ENCODE measurements around the gene BFSP2. TPM values are rescaled to one million over a fixed set of nuclear protein-coding genes. Genes with fewer than 3 reads are reported as not detected.
A peak's percentile ranks its signal among the peaks of the same experiment; 100 is the strongest.

Gene BFSP2
- total and polyA plus RNA-seq, 8 donors = 0.68 to 2.7 (median 1.4) TPM; not detected in 5

- Histone ChIP-seq H3K27me3 (no peaks in the 10 kb centered on the region), H3K36me3 (no peaks in the 10 kb centered on the region), H3K4me1 (peaks cover 0 to 10% (median 7%) of the 10 kb centered on the region in 4 donors), H3K9me3 (no peaks in the 10 kb centered on the region), H3K27ac (no peak overlapping the region), H3K4me3 (no peak overlapping the region)
- no peak for TF ChIP-seq POLR2A (IDR thresholded peaks at IDR 0.05)
- TF ChIP-seq EP300 (IDR thresholded peaks at IDR 0.05) = no peak
- TF ChIP-seq, protein P1, sequence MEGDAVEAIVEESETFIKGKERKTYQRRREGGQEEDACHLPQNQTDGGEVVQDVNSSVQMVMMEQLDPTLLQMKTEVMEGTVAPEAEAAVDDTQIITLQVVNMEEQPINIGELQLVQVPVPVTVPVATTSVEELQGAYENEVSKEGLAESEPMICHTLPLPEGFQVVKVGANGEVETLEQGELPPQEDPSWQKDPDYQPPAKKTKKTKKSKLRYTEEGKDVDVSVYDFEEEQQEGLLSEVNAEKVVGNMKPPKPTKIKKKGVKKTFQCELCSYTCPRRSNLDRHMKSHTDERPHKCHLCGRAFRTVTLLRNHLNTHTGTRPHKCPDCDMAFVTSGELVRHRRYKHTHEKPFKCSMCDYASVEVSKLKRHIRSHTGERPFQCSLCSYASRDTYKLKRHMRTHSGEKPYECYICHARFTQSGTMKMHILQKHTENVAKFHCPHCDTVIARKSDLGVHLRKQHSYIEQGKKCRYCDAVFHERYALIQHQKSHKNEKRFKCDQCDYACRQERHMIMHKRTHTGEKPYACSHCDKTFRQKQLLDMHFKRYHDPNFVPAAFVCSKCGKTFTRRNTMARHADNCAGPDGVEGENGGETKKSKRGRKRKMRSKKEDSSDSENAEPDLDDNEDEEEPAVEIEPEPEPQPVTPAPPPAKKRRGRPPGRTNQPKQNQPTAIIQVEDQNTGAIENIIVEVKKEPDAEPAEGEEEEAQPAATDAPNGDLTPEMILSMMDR (IDR thresholded peaks at IDR 0.05) = no peak
- TF ChIP-seq POLR2AphosphoS5 (IDR thresholded peaks at IDR 0.05) = no peak
- intact Hi-C loops (cut with DNase I; ENCODE audit: low total_unique reads) = loop anchor here (5.0 to 10.0 kb wide), 2 partner anchors 346 to 649 kb away; partner anchors contain the start of gene TMEM108
- 79 to 85% (median 83%) methylated on average over 5 of the region's 5 CpGs for WGBS, 5 donors
- no peak for DNase-seq
These were observed 16.1 kb upstream of the BFSP2 start for GRCh38 chr3:133383741-133384140.

GRCh38 chr3:133384331-133385027 is 15.4 kb upstream of the BFSP2 start:
- DNase-seq = peak; percentile 70 to 93
- peaks cover 0 to 10% (median 7%) of the 10 kb centered on the region in 4 donors for H3K4me1 ChIP-seq
- no peak overlapping the region for H3K4me3 ChIP-seq
- intact Hi-C loops (cut with DNase I; ENCODE audit: low total_unique reads) = loop anchor here (5.0 to 10.0 kb wide), 2 partner anchors 347 to 650 kb away; partner anchors contain the start of gene TMEM108
- no peaks in the 10 kb centered on the region for H3K27me3 ChIP-seq
- WGBS, 5 donors = 16 to 28% (median 23%) methylated on average over 7 to 13 of the region's 13 CpGs
- H3K27ac ChIP-seq = no peak overlapping the region
- H3K36me3 ChIP-seq = no peaks in the 10 kb centered on the region
- TF ChIP-seq EP300 (IDR thresholded peaks at IDR 0.05) (no peak), POLR2AphosphoS5 (IDR thresholded peaks at IDR 0.05) (no peak), POLR2A (IDR thresholded peaks at IDR 0.05) (no peak)
- TF ChIP-seq, protein P1 (IDR thresholded peaks at IDR 0.05) = peak in 5 of 7 experiments; percentile 54 to 78 (median 64)
- no peaks in the 10 kb centered on the region for H3K9me3 ChIP-seq

GRCh38 chr3:133386876-133387275 is 13.0 kb upstream of the BFSP2 start:
- no peaks in the 10 kb centered on the region for H3K9me3 ChIP-seq
- H3K4me3 ChIP-seq = no peak overlapping the region
- H3K36me3 ChIP-seq = no peaks in the 10 kb centered on the region
- no peaks in the 10 kb centered on the region for H3K27me3 ChIP-seq
- no peak overlapping the region for H3K27ac ChIP-seq
- DNase-seq = no peak
- peaks cover 0 to 10% (median 5%) of the 10 kb centered on the region in 4 donors for H3K4me1 ChIP-seq
- TF ChIP-seq POLR2AphosphoS5 (IDR thresholded peaks at IDR 0.05) (no peak), POLR2A (IDR thresholded peaks at IDR 0.05) (no peak), EP300 (IDR thresholded peaks at IDR 0.05) (no peak)
- TF ChIP-seq, protein P1 (IDR thresholded peaks at IDR 0.05) = no peak
- intact Hi-C loops (cut with DNase I; ENCODE audit: low total_unique reads) = loop anchor here (10.0 kb wide), 1 partner anchor 652 kb away; no protein-coding TSS in a partner anchor

- Histone ChIP-seq H3K4me3 (no peak overlapping the region), H3K27me3 (no peaks in the 10 kb centered on the region), H3K27ac (no peak overlapping the region), H3K9me3 (no peaks in the 10 kb centered on the region), H3K36me3 (no peaks in the 10 kb centered on the region), H3K4me1 (peaks cover 0 to 10% (median 5%) of the 10 kb centered on the region in 4 donors)
- intact Hi-C loops (cut with DNase I; ENCODE audit: low total_unique reads) = loop anchor here (10.0 kb wide), 1 partner anchor 653 kb away; no protein-coding TSS in a partner anchor
- WGBS, 5 donors = 85 to 92% (median 87%) methylated on average over 4 of the region's 4 CpGs
- TF ChIP-seq EP300 (IDR thresholded peaks at IDR 0.05) (no peak), POLR2A (IDR thresholded peaks at IDR 0.05) (no peak), POLR2AphosphoS5 (IDR thresholded peaks at IDR 0.05) (no peak)
- TF ChIP-seq, protein P1 (IDR thresholded peaks at IDR 0.05) = no peak
- no peak for DNase-seq
These were observed 12.5 kb upstream of the BFSP2 start for GRCh38 chr3:133387341-133387740.
